Measurements from ENCODE around the gene TUBB4A.
"Not testable (repeated sequence)": the region's sequence is repeated elsewhere in the genome, so short reads cannot be mapped to it uniquely, and the experiment has no call there.

The TUBB4A gene

GRCh38 chr19:6501740-6502648, at the start of gene TUBB4A:
TUBB4A (minus strand) TSS chr19:6502309; CDS start chr19:6502212, 97 bp downstream.
- peak; percentile 46 for DNase-seq

DNA sequence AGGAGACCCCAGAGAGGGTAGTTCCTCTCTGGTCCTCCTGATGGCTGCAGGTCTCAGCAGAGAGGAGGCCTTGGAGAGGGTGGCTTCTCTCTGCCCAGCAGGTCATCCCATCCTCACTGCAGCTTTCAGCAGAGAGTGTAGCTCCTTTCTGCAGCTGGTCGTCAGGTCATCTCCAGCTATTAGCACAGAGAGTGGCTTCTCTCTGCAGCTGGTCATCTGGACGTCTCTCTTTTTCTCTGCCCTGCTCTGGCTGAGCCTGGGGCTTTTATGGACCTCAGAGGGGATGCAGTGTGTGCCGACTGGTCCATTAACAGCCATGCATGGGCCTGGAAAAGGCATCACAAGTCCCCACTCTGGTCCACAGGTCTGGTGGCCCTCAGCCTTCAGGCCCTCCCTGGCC, 49.0 kb upstream of the TUBB4A start:
- DNase-seq, result no peak

GRCh38 chr19:6550679-6551078, 48.6 kb upstream of the TUBB4A start:
- not testable (repeated sequence) for DNase-seq

- no peak for DNase-seq
These were observed 41.8 kb upstream of the TUBB4A start for GRCh38 chr19:6543866-6544347.

DNA sequence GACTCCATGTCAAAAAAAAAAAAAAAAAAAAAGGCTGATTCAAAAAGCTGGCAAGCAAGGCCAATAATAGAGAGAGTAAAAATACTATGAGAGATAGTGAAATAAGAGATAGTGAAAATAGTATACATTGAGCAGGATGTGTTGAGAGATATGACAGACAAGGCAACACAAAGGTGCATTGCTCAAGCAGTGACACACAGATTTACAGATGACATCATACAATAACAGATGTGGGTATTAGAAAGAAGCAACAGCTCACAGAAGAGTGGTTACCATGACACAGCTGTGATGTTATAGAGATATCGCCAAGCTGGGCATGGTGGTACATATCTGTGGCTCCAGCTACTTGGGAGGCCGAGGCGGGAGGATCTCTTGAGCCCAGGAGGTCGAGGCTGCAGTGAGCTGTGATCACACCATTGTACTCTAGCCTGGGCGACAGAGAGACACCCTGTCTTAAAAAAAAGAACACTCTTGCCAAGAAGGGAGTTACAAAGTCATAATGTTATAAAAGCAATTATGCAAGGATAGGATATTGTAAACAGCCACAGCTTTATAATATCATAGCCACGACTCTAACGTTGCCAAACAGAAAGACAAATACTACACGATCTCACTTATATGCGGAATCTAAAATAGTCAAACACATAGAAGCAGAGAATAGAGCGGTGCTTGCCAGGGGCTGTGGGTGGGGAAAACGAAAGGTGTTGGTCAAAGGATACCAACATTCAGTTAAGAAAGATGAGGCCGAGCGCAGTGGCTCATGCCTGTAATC, 39.0 kb upstream of the TUBB4A start:
- no peak for DNase-seq

DNA sequence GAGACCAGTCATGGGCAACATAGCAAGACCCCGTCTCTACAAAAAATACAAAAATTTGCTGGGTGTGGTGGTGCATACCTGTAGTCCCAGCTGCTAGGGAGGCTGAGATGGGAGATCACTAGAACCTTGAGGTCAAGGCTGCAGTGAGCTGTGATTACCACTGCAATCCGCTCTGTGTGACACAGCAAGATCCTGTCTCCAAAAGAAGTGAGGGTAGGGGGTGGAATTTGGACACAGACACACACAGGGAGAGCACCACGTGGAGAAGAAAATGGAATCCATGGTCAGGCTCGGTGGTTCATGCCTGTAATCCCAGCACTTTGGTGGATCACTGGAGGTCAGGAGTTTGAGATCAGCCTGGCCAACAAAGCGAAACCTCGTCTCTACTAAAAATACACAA, 37.4 kb upstream of the TUBB4A start:
- no peak for DNase-seq

DNA sequence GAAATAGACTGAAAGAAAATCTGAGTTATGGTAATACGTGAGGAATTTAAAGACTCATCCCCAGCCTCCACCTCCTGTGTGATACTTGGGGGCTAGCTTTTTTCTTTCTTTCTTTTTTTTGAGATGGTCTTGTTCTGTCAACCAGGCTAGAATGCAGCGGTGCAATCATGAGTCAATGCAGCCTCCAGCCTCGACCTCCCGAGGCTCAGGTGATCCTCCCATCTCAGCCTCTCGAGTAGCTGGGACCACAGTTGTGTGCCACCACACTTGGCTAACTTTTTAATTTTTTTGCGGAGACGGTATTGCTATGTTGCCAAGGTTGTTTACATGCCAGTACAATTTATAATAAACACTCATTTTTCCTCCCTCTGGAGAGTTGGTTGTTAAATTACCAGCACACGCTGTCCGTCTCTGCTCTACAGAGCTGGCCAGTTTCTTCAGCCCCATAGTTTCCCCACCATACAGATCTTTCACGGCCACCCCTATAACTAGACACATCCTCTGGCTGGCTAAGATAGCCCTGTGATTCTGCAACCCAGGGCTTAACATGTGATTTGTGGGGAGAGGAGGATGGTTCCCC, 33.5 kb upstream of the TUBB4A start:
- DNase-seq, result no peak

DNA sequence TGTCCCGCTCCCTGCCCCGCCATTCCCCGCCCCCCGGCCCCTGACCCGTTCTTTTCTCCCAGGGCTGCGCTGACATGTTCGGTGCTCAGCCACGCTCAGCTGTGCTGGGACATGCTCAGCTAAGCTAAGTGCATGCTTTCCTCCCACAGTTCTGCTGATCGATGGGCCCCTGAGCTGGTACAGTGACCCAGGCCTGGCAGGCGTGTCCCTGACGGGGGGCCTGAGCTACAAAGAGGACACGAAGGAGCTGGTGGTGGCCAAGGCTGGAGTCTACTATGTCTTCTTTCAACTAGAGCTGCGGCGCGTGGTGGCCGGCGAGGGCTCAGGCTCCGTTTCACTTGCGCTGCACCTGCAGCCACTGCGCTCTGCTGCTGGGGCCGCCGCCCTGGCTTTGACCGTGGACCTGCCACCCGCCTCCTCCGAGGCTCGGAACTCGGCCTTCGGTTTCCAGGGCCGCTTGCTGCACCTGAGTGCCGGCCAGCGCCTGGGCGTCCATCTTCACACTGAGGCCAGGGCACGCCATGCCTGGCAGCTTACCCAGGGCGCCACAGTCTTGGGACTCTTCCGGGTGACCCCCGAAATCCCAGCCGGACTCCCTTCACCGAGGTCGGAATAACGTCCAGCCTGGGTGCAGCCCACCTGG, 32.5 kb upstream of the TUBB4A start:
- DNase-seq, result no peak

DNA sequence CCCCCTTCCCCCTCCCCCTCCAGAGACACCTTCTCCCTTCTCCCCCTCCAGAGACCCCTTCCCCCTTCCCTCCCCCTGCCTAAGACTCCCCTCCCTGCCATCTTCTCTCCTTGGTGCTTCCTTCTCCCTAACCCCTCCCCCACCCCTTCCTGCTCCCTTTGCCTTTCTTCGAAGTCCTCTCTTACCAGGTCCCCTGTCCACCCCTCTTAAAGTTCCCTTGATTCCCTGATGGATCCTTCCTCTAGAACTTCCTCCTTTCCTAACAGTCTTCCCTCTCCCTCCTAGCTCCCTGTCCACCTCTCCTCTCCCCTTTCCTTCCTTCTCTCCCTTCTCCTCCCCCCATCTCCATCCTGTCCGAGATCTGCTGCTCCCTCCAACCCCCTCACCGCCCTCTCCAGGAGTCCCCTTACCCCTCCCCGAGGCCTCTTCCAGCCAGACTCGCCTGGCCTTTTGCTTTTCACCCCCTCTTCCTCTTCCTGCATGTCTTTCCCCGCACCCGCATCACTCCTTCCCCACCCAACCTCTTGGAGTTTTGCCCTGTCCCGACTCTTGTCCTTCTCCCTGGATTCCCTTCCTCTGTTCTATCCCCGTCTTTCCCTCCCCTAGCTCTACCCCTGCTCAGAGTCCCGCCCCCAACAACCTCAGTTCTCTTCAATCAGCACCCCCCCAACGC, 31.8 kb upstream of the TUBB4A start:
- DNase-seq, result no peak

DNA sequence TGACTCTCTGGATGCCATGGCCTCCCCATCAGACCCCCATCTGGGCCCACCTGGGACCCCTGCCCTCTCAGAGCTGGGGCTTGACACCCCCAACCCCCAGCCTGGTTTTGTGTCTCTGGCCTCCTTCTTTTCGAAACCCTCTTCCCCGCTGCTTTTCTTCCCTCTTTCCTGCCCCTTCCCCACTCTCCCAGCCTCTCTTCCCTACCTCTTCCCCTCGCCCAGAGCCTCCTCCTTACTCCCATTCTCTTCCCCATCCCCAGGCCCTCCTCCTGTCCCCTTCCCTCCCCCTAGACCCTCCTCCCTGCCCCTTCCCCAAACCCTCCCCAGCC, 30.9 kb upstream of the TUBB4A start:
- no peak for DNase-seq

DNA sequence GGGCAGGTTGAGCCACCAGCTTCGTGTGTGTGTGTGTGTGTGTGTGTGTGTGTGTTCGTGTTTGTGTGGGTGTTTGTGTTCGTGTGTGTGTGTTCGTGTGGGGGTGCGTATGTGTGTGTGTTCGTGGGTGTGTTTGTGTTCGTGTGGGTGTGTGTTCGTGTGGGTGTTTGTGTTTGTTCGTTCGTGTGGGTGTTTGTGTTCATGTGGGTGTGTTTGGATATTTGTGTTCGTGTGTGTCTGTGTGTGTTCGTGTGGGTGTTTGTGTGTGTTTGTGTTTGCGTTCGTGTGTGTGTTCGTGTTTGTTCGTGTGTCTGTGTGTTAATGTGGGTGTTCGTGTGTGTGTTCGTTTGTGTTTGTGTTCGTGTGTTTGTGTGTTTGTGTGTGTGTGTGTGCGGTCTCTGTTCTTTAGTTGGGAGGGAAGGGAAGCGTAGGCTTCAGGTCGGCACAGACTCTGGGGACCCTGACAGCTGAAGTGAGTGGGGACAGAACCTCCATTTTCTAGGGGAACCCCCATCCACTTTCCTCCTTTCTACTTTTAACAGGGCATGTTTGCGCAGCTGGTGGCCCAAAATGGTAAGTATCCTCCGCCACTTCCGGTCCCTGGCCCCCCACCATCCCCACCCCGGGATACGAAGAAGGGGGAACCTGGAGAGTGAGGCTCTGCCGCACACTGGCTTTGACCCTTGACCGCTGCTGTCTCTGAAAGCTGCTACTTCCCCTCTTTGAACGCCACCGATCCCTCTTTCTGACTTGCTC, 30.3 kb upstream of the TUBB4A start:
- peak; percentile 73 for DNase-seq

GRCh38 chr19:6531956-6532243, 29.8 kb upstream of the TUBB4A start:
- DNase-seq, result no peak

GRCh38 chr19:6531163-6531955, 29.2 kb upstream of the TUBB4A start:
- no peak for DNase-seq

DNA sequence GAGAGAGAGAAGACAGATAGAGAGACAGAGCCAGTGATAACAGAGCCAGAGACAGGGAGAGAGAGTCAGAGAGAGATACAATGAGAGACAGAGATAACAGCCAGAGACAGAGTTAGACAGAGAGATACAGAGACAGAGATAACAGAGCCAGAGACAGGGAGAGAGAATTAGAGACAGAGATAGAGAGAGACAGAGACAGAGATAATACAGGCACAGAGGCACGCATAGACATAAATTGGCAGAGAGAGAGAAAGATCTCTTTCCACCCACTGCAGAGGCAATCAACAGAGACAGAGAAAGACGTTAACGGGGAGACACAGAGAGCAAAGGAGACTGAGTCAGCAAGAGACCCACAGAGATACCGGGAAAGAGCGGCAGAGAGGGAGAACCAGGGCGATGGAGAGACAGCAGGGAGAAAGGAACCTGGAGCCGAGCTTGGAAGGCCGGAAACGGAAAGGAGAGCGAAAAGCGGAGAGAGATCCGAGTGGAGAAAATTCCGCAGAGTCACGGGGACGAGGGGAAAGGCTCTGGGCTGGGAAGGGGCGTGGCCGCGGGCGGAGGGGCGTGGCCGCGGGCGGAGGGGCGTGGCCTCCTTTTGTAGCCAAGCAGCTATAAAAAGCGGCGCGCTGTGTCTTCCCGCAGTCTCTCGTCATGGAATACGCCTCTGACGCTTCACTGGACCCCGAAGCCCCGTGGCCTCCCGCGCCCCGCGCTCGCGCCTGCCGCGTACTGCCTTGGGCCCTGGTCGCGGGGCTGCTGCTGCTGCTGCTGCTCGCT, 28.5 kb upstream of the TUBB4A start, which contains the start of gene TNFSF9:
TSS of gene TNFSF9 (plus strand) at position 641 of the 777 bp plus-strand sequence. CDS start at position 652, 11 bp downstream.
- DNase-seq, result peak; percentile 86

DNA sequence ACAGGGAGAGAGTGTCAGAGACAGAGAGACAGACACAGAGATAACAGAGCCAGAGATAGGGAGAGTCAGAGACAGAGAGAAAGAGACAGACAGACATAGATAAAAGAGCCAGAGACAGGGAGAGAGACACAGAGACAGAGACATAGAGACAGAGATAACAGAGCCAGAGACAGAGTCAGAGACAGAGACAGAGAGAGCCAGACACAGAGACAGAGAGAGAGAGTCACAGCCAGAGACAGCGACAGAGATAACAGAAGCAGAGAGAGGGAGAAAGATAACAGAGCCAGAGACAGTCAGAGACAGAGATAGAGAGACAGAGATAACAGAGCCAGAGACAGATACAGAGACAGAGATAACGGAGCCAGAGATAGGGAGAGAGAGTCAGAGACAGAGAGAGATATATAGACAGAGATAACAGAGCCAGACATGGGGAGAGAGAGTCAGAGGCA, 27.9 kb upstream of the TUBB4A start:
- no peak for DNase-seq

DNA sequence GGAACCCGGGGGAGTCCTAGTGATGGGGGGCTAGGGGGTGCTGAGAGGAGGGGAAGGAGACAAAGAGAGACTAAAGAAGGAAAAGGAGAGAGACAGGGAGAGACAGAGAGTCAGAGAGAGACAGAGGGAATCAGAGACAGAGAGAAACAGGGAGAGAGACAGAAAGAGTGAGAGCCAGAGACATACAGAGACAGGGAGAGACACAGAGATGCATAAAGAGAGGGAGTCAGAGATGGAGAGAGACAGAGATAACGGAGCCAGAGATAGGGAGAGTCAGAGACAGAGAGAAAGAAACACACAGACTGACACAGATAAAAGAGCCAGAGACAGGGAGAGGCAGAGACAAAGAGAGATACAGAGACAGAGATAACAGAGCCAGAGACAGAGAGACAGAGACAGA, 27.2 kb upstream of the TUBB4A start:
- no peak for DNase-seq

DNA sequence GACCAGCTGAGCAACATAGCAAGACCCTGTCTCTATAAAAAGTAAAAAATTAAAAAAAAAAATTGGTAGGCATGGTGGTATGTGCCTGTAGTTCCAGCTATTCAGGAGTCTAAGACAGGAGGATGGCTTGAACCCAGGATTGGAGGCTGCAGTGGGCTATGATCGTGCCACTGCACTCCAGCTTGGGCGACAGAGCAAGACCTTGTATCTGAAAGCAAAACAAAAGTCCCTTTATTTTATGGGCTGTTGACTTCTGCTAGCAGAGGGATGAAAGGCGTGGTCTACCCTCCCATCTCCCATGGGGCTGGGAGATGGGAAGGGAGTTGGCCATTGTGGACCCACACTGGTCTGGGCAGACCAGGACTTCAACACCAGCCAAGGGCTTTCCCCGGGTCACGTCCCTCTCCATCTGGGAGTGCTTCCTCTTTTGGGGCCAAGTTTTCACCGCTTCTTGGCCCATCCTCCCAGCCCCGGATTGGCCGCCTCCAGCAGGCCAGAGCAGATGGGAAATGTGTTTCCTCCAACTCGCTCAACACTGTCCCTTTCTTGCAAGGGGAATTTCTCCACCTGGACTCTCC, 26.5 kb upstream of the TUBB4A start:
- DNase-seq, result peak; percentile 64

- no peak for DNase-seq
These were observed 25.9 kb upstream of the TUBB4A start for GRCh38 chr19:6527893-6528543.

- DNase-seq, result peak; percentile 42
These were observed 22.2 kb upstream of the TUBB4A start for GRCh38 chr19:6524311-6524710.
